T-helper 1 cell treated with Interleukin-12 subunit alpha and Interleukin-12 subunit beta and Interleukin-4 antibody, amounts not matched to agents 30 ng/mL and 1 ng/mL, for 36 hours (primary cell): ENCODE data around the gene NACC2. TPM values are rescaled to one million over a fixed set of nuclear protein-coding genes. Genes with fewer than 3 reads are reported as not detected.

Experiments used
- intact Hi-C: fragments of 100-400 bp; cut with micrococcal nuclease; formaldehyde crosslinking; loops from one replicate; pipeline ENCODE4 v1.15.1; 2024
- total RNA-seq: library from RNA; stranded (reverse); gene quantifications from 2 replicates; pipeline ENCODE4 v1.2.3, GENCODE V29; 2022

NACC2 gene, protein sequence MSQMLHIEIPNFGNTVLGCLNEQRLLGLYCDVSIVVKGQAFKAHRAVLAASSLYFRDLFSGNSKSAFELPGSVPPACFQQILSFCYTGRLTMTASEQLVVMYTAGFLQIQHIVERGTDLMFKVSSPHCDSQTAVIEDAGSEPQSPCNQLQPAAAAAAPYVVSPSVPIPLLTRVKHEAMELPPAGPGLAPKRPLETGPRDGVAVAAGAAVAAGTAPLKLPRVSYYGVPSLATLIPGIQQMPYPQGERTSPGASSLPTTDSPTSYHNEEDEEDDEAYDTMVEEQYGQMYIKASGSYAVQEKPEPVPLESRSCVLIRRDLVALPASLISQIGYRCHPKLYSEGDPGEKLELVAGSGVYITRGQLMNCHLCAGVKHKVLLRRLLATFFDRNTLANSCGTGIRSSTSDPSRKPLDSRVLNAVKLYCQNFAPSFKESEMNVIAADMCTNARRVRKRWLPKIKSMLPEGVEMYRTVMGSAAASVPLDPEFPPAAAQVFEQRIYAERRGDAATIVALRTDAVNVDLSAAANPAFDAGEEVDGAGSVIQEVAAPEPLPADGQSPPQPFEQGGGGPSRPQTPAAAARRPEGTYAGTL
- 3.5 and 3.7 TPM in 2 replicates for total RNA-seq

- intact Hi-C loops: loop anchor here (1.0 kb wide), 1 partner anchor 14 kb away; no protein-coding TSS in a partner anchor
Observed at GRCh38 chr9:136095070-136096058, at the start of gene NACC2. NACC2 (minus strand) TSS chr9:136095289; CDS start chr9:136050521, 44,768 bp downstream.

DNA sequence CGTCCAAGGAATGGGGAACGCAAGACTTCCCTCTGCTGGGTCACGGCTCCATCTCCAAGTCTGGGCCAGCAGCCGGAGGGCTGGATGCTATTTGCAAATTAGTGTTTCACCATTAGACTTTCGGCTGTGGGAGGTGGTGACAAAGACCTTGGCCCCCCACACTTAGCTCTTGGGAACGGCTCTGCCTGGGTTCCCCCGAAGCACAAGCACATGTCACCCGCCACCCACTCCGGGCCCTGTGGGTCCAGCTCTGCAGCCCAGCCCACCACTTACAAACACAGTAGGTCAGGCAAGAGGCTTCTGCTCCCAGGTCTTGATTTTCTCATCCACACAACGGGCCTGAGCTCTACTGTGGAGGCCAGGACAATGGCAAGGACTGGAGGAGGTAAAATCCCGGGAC is 49.4 kb upstream of the NACC2 start:
- intact Hi-C loops: no loop called here

DNA sequence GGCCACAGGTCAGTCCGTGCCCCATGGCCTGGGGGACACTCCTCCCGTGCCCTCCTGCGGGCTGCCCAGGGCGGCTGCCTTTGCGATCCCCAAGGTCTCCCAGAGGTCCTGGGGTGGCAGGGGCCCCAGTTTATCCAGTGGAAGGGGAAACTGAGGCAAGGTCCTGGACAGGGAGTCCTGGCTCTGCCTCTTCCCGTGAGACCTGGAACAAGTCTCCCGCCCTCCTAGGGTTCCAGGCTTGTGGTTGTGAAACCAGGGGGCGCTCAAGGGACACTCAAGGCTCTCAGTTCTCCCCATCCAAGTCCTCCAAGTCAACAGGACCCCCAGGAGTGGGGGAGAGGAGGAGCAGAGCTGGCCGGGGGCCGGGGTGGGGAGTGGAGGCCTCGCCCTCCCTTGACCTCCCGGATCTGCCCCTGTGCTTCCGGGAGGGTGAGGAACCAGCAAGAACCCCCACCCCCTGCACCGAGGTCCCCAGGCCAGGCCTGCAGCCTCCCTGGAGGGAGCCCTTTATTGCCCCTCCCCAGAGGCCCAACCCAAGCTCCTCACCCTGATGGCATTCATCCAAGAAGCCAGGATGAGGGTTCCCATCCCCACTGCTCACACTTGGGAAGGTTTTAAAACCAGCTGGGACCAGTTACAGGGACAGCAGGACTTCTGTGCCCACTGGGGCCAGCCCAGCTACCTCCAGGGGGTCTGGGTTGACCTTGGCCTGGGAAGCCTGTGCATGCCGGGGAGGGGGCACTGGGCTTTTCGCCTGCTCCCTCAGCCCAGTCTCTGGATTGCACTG is 48.3 kb upstream of the NACC2 start:
- intact Hi-C loops: no loop called here

DNA sequence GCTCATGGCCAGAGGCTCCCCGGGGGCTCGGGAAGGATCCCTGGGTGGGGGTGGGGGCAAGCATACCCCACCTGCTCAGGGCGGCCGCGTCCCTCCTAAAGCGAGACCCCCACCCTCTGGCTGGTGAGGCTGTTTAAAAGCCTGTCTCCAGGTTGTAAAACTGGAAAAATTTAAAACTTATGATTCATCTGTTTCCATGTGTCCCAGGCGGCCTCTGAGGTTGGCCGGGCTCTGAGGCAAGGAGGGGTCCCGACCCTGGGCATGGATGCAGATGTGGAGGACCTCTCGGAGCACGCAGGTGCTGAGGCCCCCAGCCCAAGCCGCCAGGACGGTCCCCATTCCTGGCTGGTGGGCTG is 47.7 kb upstream of the NACC2 start:
- intact Hi-C loops: no loop called here

GRCh38 chr9:136142414-136142796 is 47.3 kb upstream of the NACC2 start:
- intact Hi-C loops: no loop called here

DNA sequence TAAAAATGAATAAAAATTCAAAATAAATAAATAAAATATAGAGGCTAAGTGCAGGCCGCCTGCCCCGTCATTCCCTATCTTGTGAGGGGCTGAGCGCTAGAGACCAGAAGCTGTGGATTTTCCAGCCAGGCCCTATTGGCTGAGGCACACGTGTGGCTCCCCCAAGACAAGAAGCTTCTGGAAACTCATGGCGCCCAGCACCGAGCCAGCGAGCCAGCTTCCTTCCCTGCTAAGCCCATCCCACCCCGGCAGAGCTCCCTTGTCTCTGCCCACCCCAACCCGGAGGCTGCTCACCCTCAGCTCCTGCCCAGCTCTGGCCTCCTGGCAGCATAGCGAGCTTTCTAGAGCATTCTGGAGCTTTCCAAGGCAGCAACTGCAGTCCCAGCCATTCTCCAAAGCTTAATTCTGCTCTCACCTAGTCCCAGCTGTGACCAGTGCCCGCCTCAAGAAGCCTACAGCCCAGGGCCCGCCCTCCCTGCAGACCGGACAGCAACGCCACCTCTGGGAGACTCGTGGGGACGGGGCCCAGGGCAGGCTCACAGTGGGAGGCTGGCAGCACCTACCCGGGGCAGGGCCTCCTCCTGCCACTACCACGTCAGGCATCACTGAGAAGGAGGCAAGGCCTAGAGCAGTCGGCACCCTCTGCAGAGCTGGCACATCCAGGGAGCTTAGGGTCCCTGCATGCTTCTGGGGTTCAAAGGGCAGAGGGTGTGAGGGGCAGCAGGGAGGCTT is 46.8 kb upstream of the NACC2 start:
- intact Hi-C loops: no loop called here

GRCh38 chr9:136140966-136141365 is 45.9 kb upstream of the NACC2 start:
- intact Hi-C loops: no loop called here

DNA sequence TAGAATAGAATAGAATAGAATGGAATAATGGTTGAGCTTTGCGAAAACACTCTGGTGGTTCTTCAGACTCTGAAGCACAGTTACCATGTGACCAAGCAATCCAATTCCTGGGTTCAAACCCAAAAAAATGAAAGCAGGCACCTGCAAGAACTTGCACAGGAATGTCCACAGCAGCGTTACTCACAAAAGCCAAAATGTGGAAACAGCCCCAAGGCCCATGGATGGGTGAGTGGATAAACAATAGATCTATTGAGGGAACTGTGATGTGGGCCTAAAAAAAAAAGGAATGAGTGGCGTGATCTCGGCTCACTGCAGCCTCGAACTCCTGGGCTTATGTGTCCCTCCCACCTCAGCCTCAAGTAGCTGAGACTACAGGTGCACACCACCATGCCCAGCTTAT is 45.0 kb upstream of the NACC2 start:
- intact Hi-C loops: no loop called here

DNA sequence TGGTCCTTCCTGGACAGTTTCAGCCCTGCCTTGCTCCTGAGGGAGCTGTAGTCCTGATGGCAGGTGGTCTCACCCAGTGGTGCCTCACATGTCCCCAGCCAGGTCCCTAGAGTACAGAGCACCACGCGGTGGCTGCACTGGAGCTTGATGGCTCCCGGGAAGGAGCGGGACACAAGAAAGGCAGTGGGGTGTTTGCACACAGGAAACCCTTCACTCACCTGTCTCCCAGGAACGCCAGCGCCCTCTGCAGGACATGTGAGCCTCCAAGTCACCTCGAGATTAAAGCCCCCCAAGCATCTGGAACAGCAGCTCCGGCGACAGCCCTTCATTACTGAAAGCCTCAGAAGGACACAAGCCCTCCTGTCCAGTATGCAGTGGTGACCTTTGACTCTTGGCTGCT is 43.5 kb upstream of the NACC2 start:
- intact Hi-C loops: no loop called here

DNA sequence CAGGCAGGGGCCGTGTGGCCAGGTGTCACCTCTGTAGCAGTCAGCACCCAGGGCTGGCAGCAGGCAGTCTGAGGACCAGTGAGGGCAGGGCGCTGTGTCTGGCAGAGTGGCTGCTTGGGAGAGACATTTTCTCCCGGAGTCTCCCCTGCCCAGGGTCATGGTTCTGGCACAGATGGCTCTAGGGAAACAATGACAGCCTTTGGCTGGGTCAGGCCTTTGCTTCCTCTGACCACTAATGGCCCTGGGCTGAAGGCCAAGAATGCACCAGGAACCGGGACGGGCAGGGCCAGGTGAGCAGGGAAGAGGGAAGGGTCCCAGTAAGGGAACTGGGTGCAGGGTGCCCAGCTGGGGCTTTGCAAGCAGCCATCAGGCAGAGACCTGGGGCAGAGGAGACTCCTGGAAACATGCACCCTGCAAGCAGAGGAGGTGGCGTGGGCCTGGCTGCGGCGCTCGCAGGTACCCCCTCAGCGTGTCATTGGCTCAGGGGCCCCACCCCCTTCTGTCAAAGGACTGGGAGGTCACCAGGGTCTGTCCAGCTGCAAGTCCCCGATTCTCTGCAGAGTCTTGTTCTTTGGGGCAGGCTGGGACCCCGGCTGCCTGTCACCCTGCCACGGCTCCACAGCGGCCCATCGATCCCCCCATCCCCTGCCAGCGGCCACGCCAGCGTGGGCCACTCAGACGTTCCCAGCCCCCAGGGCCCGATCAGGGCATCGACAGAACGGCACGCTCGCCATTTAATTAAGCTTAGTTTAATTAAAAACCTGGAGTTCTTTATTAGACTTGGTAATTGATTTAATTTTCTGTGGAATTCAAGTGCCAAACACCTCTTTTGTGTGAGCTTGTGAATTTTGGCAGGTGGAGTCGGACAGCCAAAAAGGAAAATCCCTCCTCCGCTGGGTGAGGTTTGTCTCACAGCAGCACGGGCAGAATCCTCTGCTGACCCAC is 42.5 kb upstream of the NACC2 start:
- intact Hi-C loops: no loop called here

GRCh38 chr9:136136127-136136925 is 41.2 kb upstream of the NACC2 start:
- intact Hi-C loops: no loop called here

DNA sequence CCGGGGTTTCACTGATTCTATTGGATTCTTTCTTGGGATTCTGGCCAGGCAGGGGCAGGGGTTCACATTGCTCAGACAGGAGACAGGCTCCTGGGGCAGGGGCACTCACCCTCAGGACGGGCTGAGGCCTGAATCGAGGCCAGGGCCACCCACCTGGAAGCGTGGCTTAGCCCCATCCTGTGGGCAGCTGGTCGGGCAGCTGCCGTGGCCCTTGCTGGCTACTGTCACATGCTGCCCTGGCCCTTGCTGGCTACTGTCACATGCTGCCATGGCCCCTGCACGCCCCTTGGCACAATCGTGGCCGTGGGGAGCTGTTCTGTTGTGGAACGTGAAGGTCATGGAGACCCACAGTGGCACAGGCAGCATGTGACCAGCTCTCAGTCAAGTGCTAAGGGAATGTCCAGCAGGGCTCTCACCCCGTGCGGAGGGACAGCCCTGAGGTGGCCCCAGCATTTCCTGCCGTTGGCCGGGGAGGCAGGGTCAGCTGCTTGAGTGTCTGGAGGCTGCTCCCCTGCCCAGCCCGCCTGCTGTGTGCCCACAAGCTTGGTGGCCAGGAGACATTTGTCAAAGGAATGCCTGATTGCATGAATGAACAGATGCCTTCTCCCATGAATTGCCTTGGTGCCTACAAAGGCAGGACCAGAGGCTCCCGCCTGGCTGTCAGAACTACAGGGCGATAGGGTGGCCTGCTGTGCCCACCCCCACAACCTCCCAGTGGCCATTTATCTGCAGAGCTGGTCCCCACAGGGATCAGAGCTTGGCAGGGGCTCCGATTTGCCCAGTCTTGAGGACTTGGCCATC is 40.4 kb upstream of the NACC2 start:
- intact Hi-C loops: no loop called here

DNA sequence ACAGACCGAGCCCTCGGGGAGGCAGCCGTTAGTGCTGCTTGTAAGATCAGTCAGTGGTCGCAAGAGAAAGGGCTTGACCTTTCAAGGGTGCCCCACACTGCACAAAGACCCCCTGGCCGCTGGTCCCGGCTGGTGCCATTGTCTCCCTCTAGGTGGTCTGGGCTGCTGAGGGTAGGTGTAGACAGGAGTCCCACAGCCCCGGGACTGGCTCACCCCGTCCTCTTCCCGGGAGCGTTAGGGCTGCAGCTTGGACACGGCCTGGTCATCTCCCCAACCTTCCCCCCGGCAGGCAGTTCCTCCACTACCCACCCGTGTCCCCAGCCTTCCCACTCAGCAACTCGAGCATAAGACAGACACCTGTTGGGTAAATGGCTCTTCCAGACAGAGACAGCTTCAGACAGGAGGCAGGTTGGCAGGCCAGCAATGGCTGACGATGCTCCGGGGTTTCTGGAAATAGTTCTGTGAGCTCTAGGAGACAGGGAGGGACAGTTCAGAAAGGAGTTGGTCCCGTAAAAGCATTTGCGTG is 38.9 kb upstream of the NACC2 start:
- intact Hi-C loops: no loop called here

GRCh38 chr9:136133191-136133958 is 38.3 kb upstream of the NACC2 start:
- intact Hi-C loops: no loop called here

- intact Hi-C loops: no loop called here
Observed at GRCh38 chr9:136132512-136133050, 37.5 kb upstream of the NACC2 start.
